Hepatocyte (in vitro differentiated cells): ENCODE data around the gene EXOC3L4. TPM values are rescaled to one million over a fixed set of nuclear protein-coding genes. Genes with fewer than 3 reads are reported as not detected.

Experiments used
- DNase-seq: peaks from one replicate; pipeline ENCODE4 v3.0.0-alpha.2; 2016; ENCODE audit warnings: low spot score
- H2AFZ ChIP-seq: fragments of 200-600 bp; sonication (generic); 2 replicates; pipeline ENCODE4 v1.6.0; 2016; ENCODE audit warnings: antibody characterized with exemption, mild to moderate bottlenecking
- H3K27ac ChIP-seq: fragments of 200-600 bp; sonication (generic); 2 replicates; pipeline ENCODE4 v1.5.1; 2016; ENCODE audit warnings: mild to moderate bottlenecking
- H3K27me3 ChIP-seq: fragments of 200-600 bp; sonication (generic); 2 replicates; pipeline ENCODE4 v1.6.1; 2016
- H3K36me3 ChIP-seq: fragments of 200-600 bp; sonication (generic); replicated peaks from 2 replicates; pipeline ENCODE4 v1.5.1; 2016; ENCODE audit warnings: low read depth; ENCODE audit not compliant: insufficient read depth
- H3K4me1 ChIP-seq: fragments of 200-600 bp; sonication (generic); 2 replicates; pipeline ENCODE4 v1.5.1; 2016; ENCODE audit warnings: mild to moderate bottlenecking, moderate library complexity; ENCODE audit not compliant: insufficient read depth
- H3K4me2 ChIP-seq: fragments of 200-600 bp; sonication (generic); 2 replicates; pipeline ENCODE4 v1.6.0; 2016
- H3K4me3 ChIP-seq: fragments of 200-600 bp; sonication (generic); 2 replicates; pipeline ENCODE4 v1.5.1; 2016; ENCODE audit warnings: mild to moderate bottlenecking
- H3K79me2 ChIP-seq: fragments of 200-600 bp; sonication (generic); 2 replicates; pipeline ENCODE4 v1.6.0; 2017; ENCODE audit warnings: mild to moderate bottlenecking
- H3K9me2 ChIP-seq: fragments of 200-600 bp; sonication (generic); replicated peaks from 2 replicates; pipeline ENCODE4 v1.6.0; 2017; ENCODE audit warnings: mild to moderate bottlenecking; ENCODE audit not compliant: insufficient read depth
- H3K9me3 ChIP-seq: fragments of 200-600 bp; sonication (generic); 2 replicates; pipeline ENCODE4 v1.5.1; 2016; ENCODE audit warnings: low read depth, mild to moderate bottlenecking
- H4K20me1 ChIP-seq: fragments of 200-600 bp; sonication (generic); 2 replicates; pipeline ENCODE4 v1.6.0; 2016; ENCODE audit warnings: mild to moderate bottlenecking; ENCODE audit not compliant: insufficient read depth, poor library complexity, severe bottlenecking
- EZH2 ChIP-seq: fragments of 200-600 bp; sonication (generic); IDR thresholded peaks from 2 replicates; pipeline ENCODE4 v1.6.1; 2016; ENCODE audit warnings: antibody characterized with exemption, mild to moderate bottlenecking, borderline replicate concordance
- EZH2phosphoT487 ChIP-seq: fragments of 200-600 bp; sonication (generic); IDR thresholded peaks from one replicate; pipeline ENCODE4 v1.6.1; 2018; ENCODE audit warnings: antibody characterized with exemption, mild to moderate bottlenecking, low read depth, moderate library complexity; ENCODE audit not compliant: unreplicated experiment, severe bottlenecking
- WGBS: methylation state at CpG from one replicate; pipeline ENCODE4 v1.1.6; 2016; ENCODE audit warnings: low lambda C conversion rate; ENCODE audit errors: missing lambda C conversion rate; 5-methylcytosine and 5-hydroxymethylcytosine counted together
- polyA plus RNA-seq: library from polyadenylated mRNA; unstranded; fragments of >200 nt; fragmentation: Nextera tagmentation; extraction: Ambion mirVana; gene quantifications from 2 replicates; pipeline ENCODE4 v1.2.1, GENCODE V29; 2016
- total RNA-seq: library from RNA; depleted of rRNA; stranded (reverse); fragments of >200 nt; gene quantifications from 2 replicates; pipeline ENCODE4 v1.2.3, GENCODE V29; 2014
- TF ChIP-seq, protein P1 (sequence below): fragments of 200-600 bp; sonication (generic); IDR thresholded peaks from 2 replicates; pipeline ENCODE4 v1.5.1; 2016; ENCODE audit warnings: antibody characterized with exemption, mild to moderate bottlenecking; ENCODE audit not compliant: poor library complexity

EXOC3L4 gene
- total and polyA plus RNA-seq, 2 experiments from 2014 or later: 35.3 to 40.3 TPM

DNA sequence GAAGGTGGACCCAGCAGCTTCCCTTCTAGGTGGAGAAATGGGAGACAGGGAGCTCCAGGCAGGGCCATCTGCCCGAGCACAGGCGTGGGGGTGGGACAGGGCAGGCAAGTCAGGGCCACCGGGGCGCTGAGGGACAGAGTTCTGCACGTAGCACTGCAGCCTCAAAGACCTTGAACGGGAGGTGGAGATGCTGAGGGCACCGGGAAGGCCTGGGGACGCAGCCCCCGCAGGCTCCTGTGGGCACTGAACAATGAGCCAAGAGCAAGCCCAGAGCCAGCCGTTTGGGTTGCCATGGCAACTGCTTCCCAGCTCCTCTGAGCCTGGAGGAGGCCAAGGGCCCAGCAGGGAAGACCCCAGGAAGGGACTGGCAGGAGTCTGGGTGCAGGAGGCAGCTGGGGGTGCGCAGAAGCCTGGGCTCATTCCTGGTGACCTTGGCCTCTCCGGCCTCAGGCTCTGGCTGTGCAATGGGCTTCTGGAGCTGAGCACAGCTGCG is 7.1 kb upstream of the EXOC3L4 start:
- H3K4me2 ChIP-seq: no peak overlapping the region
- no peak for TF ChIP-seq EZH2
- no peak for TF ChIP-seq EZH2phosphoT487
- TF ChIP-seq, protein P1, sequence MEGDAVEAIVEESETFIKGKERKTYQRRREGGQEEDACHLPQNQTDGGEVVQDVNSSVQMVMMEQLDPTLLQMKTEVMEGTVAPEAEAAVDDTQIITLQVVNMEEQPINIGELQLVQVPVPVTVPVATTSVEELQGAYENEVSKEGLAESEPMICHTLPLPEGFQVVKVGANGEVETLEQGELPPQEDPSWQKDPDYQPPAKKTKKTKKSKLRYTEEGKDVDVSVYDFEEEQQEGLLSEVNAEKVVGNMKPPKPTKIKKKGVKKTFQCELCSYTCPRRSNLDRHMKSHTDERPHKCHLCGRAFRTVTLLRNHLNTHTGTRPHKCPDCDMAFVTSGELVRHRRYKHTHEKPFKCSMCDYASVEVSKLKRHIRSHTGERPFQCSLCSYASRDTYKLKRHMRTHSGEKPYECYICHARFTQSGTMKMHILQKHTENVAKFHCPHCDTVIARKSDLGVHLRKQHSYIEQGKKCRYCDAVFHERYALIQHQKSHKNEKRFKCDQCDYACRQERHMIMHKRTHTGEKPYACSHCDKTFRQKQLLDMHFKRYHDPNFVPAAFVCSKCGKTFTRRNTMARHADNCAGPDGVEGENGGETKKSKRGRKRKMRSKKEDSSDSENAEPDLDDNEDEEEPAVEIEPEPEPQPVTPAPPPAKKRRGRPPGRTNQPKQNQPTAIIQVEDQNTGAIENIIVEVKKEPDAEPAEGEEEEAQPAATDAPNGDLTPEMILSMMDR: no peak
- no peak overlapping the region for H2AFZ ChIP-seq
- H3K79me2 ChIP-seq: no peaks in the 10 kb centered on the region
- no peaks in the 10 kb centered on the region for H3K9me3 ChIP-seq
- H3K36me3 ChIP-seq: no peaks in the 10 kb centered on the region
- no peak for DNase-seq
- no peak overlapping the region for H3K27ac ChIP-seq
- peaks cover 18% of the 10 kb centered on the region for H3K27me3 ChIP-seq
- H3K9me2 ChIP-seq: no peaks in the 10 kb centered on the region
- peaks cover 9% of the 10 kb centered on the region for H3K4me1 ChIP-seq
- 76% methylated on average over 13 of the region's 13 CpGs for WGBS
- no peaks in the 10 kb centered on the region for H4K20me1 ChIP-seq
- H3K4me3 ChIP-seq: no peak overlapping the region

DNA sequence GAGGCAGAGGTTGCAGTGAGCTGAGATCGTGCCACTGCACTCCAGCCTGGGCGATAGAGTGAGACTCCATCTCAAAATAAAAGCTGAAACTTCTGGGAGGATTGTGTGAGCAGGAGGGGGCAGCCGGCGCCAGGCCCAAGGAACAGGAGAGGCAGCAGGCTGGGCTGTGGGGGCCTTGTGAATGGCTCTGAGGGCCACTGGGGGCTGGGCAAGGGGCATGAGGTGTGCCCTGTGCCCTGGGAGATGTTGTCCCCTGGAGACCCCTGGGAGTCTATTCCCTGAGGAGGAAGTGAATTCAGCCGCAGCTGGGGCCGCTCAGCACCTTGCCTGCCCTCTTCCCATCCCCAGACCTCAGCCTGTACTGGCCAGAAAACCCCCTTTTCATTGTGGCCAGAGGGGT is 5.6 kb upstream of the EXOC3L4 start:
- peaks cover 8% of the 10 kb centered on the region for H3K4me1 ChIP-seq
- H4K20me1 ChIP-seq: no peaks in the 10 kb centered on the region
- no peaks in the 10 kb centered on the region for H3K9me3 ChIP-seq
- 97% methylated on average over 6 of the region's 6 CpGs for WGBS
- no peaks in the 10 kb centered on the region for H3K79me2 ChIP-seq
- H3K36me3 ChIP-seq: no peaks in the 10 kb centered on the region
- DNase-seq: no peak
- no peak overlapping the region for H3K4me3 ChIP-seq
- H3K27ac ChIP-seq: no peak overlapping the region
- H3K27me3 ChIP-seq: peaks cover 16% of the 10 kb centered on the region
- no peak for TF ChIP-seq EZH2phosphoT487
- TF ChIP-seq, protein P1: no peak
- TF ChIP-seq EZH2: no peak
- H3K4me2 ChIP-seq: no peak overlapping the region
- no peaks in the 10 kb centered on the region for H3K9me2 ChIP-seq
- no peak overlapping the region for H2AFZ ChIP-seq

DNA sequence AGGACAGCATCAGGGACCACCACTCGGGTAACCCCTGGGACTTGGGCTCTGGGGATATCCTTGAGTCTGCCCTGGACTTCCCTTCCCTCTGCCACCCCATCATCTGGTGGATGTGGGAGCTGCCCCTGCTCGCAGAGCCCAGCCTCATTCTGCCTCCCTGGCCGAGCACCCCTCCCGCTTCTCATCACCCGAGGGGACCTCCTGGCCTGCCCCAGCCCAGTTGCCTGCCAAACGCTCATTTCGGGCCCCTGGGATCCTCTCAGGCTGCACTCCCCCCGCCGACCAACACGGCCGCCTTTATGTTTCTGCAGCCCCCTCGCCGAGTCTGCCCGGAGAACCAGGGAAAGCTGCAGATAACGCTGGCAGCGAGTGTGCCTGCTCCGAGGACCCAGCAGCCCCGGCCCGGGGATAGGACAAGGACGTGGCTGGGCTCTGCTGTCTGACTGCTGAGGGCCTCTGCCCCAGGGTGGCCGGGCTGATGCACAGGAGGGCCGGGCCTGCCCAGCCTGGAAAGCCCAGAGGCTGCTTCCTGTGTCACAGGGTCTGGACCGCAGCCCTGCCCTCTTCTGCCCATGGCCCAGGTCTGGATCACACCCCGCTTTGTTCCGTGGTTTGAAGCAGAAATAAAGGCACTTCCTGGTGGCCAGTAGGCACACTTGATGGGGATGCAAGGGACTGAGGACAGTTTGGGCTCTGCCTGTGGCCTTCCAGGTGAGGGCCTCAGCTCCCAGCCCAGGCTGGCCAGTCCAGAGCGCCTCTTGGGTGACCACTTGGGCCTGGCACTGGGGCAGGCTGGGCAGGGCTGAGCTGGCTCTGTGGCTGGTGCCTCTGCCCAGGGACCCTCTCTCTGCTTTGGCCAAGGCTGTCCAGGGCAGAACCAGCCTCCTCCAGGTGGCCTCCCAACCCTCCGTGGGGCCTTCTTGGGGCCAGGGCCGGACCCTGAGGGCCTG is 4.9 kb upstream of the EXOC3L4 start:
- Histone ChIP-seq H3K4me1 (peaks cover 9% of the 10 kb centered on the region), H4K20me1 (no peaks in the 10 kb centered on the region), H3K36me3 (no peaks in the 10 kb centered on the region), H3K9me2 (no peaks in the 10 kb centered on the region), H3K4me3 (no peak overlapping the region), H3K4me2 (no peak overlapping the region), H3K9me3 (no peaks in the 10 kb centered on the region), H3K27me3 (peaks cover 10% of the 10 kb centered on the region), H2AFZ (no peak overlapping the region), H3K79me2 (no peaks in the 10 kb centered on the region), H3K27ac (no peak overlapping the region)
- TF ChIP-seq, protein P1: no peak
- TF ChIP-seq EZH2phosphoT487: no peak
- TF ChIP-seq EZH2: no peak
- WGBS: 93% methylated on average over 28 of the region's 28 CpGs
- DNase-seq: no peak
